EL (cell line): ENCODE results near the gene DICER1.

Source experiments
- DNase-seq: peaks from one replicate; pipeline ENCODE4 v3.0.0-alpha.2; 2016

The DICER1 gene

DNA sequence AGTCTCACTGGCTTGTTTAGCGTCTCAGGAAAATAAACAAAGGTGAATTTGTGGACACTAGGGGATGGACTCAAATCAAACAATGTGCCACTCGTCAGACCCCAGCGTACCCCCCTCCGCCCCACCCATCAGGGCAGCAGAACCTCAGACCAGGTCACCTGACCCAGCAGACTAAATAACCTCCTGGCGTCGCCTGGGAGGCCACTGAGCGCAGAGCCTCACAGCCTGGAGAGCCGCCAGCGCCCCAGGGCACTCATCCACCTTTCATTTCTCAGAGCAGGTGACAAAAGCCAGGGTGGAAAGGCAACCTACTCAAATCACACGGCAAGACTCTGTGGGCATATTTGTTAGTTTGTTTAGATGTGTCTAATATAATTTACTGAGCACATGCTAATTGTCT, 100.9 kb downstream of the DICER1 start:
- DNase-seq = no peak

DNA sequence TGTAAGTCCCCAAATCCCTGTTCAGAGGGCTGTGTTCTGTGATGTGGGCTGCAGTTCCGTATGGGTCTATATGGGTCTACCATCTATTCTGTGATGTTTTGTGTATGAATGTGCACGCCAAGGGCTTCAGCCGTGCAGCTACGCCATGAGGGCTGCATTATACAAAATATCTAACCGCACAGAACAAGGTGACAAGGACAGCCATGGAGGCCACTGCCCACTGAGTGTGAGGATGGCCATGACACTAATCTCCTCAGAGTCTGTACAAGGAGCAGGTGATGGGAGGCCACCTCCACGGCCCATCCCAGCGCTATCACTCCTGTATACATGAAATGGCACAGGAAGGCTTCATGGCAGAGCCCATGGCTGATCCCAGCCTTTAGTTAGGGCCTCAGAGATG, 102.0 kb downstream of the DICER1 start:
- no peak for DNase-seq

DNA sequence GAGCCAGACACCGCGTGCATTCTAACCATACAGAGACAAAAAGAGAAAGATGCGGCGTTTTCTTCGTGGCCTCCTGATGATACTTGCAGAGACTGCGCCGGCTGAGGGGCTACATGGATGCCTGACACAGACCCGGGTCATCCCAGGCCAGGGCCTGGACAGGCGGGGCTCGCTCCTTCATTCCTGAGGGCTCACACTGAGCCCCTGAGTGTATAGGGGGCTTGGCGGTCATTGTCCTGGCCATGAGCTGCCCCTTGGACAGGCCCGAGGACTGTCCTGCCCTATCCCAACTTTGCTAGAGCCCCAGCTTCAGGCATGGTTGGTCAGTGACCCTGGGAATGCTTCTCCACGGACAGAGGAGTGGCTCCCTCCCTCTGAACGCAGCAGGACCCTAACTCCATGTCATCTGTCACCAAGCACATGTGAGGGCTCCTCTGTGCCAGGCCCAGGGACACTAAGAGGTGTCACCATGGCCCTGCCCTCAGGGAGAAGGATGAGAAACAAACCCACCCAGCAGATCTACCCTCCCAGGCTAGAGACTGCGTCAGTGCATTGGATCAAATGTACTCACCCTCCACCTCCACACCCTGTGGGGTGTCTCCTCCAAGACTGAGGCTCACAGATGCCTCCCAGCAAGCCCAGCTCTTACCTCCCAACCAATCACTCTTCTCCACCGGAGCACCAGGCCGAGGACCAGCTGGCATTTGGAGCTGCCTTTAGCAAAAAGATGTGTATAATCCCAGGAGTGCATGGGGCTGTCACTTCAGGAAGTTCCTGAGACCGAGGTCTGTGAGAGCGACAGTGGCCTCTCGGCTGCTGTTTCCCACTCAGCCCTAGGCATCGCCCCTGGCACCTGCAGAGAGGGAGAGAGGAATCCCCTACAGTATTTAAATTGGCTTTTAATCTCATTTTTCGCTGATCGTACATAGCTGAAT, 102.7 kb downstream of the DICER1 start:
- DNase-seq = no peak

DNA sequence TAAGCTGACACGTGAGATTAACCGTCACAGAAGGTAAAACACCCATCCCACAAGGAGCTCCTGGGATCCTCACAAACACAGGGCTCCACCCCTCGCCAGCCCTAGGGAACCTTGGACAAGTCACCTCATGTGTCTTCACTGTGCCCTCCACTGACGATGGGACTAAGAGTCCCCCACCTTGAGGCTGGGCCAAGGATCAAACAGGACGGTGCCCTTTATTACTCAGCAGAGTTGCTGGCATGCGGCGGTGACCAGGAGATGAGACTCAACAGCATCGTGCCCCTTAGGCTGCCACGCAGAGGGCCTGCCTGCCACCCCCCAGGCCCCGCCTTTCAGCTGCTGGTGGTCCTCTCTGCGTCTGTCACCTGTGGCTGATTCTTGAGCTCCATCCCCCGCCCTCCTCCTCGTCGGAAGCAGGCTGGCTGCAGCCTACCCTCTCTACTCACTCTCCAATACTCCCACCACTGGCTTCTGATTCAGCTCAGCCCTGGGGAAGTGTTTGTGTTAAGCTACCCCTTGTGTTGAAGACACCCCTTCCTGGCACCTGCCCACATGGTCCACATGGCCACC, 105.2 kb downstream of the DICER1 start:
- DNase-seq = no peak

DNA sequence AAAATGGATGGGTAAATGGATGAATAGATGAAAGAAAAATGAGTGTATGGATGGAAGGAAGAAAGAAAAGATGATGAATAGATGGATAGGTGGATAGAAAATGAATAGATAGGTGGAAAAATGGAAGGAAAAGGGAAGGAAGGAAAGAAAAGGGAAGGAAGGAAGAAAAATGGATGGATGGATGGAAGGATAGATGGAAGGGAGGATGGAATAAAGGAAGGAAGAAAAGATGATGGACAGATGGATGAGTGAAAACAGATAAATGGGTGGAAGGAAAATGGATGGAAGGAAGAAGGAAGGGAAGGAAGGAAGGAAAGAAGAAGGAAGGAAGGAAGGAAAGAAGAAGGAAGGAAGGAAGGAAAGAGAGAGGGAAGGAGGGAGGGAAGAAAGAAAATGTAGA, 107.4 kb downstream of the DICER1 start:
- no peak for DNase-seq

DNA sequence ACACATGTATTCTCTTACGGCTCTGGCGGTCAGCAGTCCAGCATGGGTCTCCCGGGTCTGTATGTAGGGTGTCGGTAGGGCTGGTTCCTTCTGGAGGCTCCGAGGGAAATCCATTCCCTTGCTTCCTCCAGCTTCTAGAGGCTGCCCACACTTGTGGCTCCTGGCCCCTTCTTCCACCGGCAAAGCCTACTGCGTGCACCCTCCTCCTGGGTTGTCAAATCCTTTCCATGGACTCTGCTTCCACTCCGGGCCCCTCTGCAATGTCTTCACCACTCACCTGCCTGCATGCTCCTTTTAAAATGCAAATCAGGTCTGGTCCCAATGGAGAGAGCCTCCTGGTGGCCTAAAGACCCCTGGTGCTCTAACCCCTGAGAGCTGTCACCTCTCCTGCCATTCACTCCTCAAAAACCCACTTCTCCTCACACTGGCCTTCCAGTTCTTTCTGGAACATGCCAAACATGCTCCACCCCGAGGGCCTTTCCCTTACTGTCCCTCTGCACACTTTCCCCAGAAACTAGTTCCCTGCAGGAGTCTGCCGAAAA, 108.5 kb downstream of the DICER1 start:
- DNase-seq = no peak

DNA sequence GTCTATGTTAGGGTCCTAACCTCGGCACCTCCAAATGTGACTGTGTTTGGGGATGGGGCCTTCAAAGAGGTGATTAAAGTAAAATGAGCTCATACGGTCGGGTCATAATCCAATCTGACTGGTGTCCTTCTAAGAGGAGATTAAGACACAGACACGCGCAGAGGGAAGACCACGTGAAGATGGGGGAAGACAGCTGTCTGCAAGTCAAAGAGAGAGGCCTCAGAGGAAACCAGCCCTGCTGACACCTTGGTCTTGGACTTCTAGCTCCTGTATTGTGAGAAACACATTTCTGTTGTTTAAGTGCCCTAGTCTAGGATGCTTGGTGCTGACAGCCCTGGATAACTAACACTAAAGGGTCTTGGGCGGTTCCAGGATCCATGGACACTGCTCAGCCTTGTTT, 109.6 kb downstream of the DICER1 start:
- DNase-seq = no peak

DNA sequence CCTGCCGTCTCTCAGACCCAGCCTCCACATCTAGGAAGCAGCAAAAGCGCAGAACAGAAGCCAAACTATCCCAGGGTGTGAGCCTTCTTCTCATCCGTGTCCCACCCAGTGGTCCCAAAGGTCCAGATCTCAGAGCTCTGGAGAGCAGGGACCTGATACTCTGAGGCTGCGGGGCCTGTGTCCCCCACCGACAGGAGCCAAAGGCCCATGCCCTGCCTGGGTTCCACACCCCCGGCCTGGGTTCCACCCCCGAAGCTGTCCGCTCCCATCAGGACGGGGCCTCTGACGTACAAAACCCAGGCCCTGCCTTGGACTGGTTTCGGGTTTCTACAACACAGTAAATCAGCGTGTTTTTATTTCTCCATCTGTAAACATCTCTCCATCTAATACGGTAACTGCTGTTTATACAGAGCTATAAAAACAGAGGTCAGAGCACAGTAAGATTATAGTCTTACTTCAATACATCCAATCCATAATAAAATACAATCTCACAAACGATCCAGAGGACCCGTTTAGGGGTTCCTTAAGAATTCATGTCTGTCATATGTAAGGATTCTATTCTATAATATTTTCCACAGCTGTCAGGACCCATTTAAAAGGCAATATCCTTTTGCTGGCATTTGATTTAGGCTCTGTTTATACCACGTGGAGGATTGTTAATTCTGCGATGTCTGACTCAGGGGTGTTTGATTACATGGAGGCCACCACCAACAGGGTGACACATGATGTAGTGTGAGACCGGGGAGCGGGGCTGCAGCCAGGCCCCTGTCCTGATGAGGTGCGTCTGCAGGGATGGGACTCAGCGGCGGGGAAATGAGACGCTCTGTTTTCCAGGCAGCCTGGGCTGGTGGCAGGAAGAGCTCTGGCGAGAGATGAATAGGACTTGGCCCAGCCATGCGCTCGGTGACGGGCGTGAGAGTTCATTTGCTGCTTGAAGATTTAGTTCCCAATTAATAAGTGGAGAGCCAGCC, 110.3 kb downstream of the DICER1 start:
- DNase-seq = no peak

DNA sequence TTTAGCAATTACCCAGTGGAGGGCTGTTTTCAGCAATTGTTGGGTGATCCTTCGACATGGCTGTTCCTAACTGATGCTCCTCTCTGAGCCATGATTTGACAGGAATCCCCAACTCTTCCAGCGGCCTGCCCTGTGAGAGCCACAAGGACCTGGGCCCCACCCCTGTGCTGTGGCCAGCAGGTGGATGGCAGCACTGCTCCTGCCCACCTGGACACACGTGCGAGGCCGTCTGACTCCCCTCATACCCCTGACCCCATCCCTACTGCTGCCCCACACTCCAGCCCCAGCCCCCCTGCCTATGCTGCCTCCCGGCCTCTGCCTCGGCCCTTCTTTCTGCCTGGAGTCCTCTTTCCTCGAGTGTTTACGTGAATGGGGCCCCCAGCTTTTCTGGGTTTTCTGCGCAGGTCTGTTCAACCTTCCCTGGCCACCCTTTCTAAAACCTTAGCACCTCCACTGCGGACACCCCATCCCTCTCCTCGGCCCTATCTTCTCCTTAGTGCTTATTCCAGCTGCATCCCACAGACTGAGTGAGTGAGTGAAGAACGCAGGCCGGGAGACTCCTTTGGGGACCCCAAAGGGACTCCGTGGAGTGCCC, 111.4 kb downstream of the DICER1 start:
- no peak for DNase-seq

DNA sequence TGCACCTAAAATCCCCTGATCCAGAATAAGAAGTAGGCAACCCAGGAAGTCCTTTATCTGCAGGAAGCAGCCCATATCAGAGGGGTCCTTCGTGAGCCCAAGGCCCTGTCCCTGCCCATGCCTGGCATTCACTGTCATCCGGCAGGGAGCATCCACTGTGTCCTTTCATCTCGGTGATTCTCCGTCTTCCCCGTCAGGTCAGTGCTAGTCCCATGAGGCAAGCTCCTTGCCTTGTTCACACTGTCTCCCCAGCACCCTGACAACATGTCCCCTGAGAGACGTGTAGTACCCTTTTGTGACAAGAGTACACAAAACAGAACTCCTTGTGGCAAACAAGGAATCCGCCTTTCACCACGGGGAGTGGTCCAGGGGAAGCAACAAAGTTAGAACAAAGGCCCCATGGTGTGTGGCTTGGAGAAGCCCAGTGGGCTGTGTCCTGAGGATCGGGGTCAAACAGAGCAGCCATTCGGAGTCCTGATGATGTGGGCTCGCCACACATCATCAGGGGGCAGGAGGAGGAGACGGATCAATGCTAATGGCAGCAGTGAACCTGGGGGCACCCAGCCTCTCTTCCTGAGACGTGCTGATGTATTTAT, 112.1 kb downstream of the DICER1 start:
- no peak for DNase-seq

DNA sequence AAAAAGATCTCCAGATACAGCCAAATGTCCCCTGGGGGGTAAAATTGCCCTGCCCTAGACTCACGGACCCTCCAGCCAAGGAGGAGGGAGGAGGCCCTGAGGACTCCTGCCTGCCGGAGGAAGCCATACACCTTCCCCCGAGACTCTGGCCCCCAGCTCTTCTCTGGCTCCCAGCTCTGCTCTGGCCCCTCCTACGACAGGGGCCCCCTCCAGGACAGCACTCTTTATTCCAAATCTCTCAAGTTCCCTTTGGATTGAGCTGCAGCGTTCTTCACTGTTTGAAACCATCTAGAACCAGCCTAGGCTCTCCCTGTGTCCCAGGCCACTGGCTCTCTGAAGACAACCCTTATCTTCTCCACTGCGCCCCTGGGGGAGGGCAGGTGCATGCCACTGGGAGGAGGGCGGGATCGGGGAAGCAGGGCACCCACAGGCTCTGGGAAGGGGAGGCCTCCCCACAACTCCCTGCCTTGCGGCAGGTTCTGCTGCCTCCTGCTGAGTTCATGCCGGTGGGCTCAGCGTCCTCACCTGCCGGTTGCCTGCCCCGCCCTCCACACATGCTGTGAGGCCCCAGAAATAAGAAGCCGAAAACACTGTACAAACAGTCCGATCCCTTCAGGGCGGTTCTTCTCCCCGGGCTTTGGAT, 112.7 kb downstream of the DICER1 start:
- DNase-seq = no peak

DNA sequence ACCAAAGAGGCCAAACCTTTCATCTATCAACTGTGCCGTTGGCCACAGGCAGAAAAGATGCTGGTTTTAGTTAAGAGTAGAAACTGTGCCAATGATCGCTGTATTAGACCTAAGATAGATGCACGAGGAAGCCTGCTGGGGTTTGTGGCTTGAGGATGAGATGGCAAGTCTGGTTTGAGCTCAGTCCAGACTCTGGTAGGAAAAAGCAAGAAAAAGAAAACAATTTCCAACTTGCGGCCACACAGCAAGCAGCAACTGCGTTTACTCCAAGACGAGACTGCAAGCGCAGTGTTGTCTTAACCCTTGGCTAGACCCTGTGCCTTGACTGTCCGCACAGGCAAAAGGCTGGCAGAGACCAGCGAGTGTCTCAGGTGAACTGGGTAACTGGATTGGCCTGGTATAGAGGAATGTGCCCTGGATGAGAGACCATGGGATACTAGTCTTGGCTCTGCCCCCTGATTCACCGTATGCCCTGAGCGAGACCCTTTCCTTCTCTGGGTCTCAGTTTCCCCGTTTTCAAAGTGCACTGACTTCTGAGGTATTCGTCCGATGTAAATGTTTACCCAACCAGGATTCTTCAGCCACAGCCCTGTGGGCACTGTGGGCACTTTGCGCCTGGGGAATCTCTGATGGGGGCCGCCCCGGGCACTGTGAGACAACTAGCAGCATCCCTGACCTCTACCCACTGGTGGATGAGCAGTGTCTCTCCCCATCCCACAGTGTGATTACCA, 113.4 kb downstream of the DICER1 start:
- DNase-seq = no peak

DNA sequence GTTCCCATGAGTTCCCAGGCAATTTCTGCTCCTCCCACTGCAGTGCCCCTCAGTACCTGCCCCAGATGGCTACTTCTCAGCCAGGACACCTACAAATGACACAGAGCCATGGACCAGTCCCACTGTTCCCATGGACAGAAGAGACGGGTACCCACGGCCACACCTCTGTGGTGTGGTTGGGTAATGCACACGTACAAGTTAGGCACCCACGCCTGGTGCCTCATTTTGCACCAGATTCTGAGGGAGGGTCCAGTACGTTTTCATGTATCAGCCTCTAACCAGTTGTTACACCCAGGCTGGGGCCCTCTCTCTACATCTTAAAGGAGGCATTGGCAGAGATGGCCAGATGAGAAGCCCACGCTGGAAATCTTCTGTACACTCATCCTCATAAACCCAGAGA, 114.0 kb downstream of the DICER1 start:
- DNase-seq = no peak

DNA sequence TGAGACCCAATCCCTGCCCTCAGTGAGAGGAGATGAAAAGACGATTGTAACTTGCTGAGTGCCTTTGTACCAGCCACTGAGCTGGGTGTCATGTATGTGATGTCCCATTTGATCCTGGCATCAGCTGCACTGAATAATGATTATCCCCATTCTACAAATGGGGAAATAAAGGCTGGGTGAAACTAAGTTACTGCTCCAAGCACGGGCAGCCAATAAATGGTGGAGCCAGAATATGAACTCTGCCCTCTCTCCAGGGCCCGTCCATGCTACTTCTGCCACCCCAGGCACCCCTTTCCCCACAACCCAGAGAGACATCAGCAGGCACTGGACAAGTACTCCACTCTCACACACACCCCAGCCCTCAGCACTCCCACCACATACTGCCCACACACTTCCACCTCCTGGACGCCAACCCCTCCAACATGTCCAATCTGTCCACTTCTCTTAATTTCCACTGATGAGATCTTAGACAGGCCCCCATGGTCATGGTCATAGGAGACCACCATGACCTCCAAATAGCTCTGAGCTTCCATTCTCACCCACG, 115.8 kb downstream of the DICER1 start:
- DNase-seq = no peak

DNA sequence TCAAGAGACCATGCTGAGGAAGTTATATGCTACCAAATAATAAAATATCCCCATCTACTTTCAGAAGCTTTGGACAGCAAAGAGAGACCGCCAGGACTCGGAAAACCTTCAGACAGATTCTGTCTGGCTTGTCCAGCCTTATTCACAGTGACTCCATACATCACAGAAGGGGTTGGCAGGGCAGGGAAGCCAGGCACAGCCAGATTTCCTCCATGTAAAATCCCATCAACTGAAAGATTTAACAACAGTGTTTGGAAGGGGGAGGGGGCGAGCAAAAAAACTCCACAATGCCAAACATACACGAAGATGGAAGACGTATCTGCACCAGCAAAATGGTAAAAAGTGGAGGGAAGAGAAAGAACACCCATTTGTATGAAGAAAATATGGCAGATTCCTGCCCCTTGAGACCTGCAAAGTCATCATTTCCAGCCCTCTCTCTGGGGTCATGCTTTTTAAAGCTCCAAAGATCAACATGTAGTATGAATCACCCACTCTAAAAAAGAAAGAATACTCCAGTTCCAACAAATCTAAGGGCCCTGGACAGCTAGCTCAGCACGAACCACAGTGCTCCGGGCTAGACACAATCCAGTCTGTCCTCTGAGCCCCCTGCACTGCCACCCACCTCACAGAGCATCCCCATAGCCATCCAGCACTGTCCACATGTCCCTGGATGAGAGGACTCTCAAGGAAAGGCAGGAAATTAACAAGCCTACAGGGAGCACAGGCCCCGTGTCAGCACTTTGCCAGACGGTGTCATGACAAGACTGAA, 116.4 kb downstream of the DICER1 start:
- DNase-seq = peak; percentile 8

DNA sequence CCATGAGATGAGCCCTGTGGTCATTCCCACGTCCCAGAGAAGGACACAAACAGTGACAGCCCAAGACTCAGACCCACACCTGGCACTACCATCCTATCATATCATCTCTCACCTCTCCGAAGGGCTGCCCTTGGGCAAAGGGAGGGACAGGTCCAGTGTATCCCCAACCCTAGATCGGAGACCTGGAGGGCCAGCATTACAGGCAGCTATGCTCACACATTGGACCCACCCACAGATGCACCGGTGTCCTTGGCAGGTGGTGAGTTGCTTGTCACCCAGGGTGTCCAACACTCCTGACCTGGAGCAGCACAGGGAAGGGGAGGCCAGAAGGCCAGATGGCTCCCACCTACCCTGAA, 117.4 kb downstream of the DICER1 start:
- DNase-seq = no peak

DNA sequence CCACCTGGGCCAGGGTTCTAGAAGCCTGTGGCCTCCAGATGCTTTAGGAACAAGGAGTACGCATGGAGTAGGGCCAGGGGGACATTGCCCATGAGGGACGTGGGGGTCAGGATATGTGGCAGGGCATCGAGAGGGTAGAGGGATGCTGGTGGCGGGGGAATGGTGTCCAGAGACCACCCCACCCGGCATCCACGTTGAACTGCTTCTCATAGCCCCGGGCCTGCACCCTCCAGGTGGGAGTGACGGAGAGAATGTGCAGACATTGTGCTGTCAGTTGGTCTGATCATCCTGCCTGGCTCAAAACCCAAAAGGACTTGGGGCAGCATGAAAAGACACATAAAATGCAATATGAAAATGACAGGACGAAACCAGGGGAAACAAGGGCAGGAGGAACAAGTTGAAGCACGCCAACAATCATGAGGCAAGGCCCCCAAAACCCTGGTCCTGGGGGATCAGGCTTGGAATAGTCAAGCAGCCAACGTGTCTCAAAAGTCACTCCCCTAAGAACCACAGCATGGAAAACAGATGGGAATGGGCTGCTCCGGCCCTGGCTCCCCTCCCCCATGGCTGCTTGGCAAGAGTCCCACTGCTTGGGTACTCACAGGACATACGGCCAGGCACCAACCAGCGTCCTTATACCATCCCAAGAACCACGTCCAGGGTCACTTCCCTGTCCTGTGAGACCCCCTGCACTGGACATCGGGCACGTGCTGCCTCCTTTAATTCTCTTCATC, 117.9 kb downstream of the DICER1 start:
- DNase-seq = no peak

DNA sequence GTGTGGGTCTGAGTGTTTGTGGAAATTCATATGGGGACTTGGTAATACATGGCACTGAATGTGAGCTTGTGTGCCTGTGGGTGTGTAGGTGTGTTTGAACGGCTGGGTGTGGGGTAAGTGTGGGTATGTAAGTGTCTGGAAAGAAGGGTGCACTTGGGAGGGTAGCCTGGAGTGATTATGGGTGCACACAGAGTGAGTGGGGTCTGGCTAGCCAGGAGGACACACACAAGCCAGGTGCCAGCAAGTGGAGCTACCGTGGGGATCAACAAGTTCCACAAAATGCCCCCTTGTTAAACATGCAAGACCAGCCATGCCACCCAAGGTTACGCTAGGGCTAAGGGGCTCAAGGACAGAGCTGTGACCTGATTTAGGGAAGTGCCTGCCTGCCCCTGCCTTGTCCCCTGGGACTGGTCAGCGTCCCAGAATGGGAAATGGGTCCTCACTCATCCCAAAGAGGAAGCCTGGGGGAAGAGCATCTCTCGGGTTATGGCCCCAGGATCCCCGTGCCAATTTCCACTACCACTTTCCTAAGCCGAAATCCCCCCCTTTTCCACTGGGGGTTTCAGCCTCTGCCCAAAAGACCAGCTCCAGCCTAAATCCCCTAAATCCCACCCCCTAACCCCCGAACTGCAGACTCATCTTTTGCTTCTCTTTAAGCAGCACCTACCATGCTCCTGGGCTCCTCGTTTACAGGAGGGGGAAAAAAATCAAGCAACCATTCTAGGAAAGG, 118.6 kb downstream of the DICER1 start:
- no peak for DNase-seq

DNA sequence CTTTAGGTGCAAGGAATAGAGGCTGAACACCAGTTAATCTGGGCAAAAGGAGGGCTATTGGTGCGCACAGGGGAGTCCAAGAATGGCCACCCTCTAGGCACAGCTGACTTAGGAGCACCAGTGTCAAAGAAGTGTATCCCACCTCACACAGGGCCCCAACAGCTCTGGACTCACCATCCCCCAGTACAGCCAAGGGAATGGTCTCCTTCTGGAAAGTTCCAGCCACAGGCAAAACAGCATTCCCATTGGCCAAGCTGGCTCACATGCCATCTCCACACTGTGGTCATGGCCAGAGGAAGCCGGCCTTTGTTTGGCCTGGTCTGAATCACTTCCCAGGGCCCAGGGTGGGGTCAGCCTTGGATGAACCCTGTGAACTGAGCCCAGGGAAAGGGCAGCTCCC, 120.1 kb downstream of the DICER1 start:
- DNase-seq = no peak
